ENCODE results near the gene CCDC24. TPM values are rescaled to one million over a fixed set of nuclear protein-coding genes. Genes with fewer than 3 reads are reported as not detected.
A peak's percentile ranks its signal among the peaks of the same experiment; 100 is the strongest.

The CCDC24 gene
- total and polyA plus RNA-seq, 4 donors = 0.92 to 4.2 (median 2.3) TPM

DNA sequence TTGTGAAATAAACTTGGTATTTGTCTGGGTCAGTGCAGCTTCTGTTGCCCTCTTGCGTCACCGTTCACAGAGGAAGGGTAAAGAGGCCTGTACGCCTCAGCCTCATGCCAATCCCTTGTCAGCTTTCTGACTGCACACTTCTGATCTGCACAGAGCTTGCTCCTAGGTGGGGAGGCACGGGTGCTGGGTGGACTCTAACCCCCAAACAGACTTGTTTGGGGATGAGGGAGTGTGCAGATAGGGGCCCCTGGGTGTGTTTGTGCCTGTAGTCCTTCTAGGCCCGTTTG is 13.2 kb upstream of the CCDC24 start:
- no peak for DNase-seq (ENCODE audit: low spot score)
- peaks cover 9 to 58% (median 45%) of the 10 kb centered on the region in 4 donors for H3K4me1 ChIP-seq (ENCODE audit: control insufficient read depth in 4 of 4, insufficient read depth in 4 of 4, low read length in 3 of 4)
- no peak for TF ChIP-seq GABPA (IDR thresholded peaks at IDR 0.05 in 1 of 2, conservative IDR thresholded peaks at IDR 0.05 in 1 of 2)
- TF ChIP-seq REST (IDR thresholded peaks at IDR 0.05) = no peak
- no peak for TF ChIP-seq TAF1 (conservative IDR thresholded peaks at IDR 0.05)
- peak in 1 of 2 donors; percentile 38 for TF ChIP-seq RXRA (IDR thresholded peaks at IDR 0.05)
- TF ChIP-seq EGR1 (IDR thresholded peaks at IDR 0.05; ENCODE audit: low read depth in 2 of 2) = peak in 1 of 2 donors; percentile 19
- no peak for TF ChIP-seq NR2F2 (IDR thresholded peaks at IDR 0.05)
- TF ChIP-seq RAD21 (IDR thresholded peaks at IDR 0.05) = no peak
- TF ChIP-seq SP1 (IDR thresholded peaks at IDR 0.05) = peak; percentile 29
- TF ChIP-seq JUND (IDR thresholded peaks at IDR 0.05) = no peak
- TF ChIP-seq, protein P1, sequence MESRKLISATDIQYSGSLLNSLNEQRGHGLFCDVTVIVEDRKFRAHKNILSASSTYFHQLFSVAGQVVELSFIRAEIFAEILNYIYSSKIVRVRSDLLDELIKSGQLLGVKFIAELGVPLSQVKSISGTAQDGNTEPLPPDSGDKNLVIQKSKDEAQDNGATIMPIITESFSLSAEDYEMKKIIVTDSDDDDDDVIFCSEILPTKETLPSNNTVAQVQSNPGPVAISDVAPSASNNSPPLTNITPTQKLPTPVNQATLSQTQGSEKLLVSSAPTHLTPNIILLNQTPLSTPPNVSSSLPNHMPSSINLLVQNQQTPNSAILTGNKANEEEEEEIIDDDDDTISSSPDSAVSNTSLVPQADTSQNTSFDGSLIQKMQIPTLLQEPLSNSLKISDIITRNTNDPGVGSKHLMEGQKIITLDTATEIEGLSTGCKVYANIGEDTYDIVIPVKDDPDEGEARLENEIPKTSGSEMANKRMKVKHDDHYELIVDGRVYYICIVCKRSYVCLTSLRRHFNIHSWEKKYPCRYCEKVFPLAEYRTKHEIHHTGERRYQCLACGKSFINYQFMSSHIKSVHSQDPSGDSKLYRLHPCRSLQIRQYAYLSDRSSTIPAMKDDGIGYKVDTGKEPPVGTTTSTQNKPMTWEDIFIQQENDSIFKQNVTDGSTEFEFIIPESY (IDR thresholded peaks at IDR 0.05) = no peak
- no peak for TF ChIP-seq FOXA2 (IDR thresholded peaks at IDR 0.05)
- TF ChIP-seq, protein P2, sequence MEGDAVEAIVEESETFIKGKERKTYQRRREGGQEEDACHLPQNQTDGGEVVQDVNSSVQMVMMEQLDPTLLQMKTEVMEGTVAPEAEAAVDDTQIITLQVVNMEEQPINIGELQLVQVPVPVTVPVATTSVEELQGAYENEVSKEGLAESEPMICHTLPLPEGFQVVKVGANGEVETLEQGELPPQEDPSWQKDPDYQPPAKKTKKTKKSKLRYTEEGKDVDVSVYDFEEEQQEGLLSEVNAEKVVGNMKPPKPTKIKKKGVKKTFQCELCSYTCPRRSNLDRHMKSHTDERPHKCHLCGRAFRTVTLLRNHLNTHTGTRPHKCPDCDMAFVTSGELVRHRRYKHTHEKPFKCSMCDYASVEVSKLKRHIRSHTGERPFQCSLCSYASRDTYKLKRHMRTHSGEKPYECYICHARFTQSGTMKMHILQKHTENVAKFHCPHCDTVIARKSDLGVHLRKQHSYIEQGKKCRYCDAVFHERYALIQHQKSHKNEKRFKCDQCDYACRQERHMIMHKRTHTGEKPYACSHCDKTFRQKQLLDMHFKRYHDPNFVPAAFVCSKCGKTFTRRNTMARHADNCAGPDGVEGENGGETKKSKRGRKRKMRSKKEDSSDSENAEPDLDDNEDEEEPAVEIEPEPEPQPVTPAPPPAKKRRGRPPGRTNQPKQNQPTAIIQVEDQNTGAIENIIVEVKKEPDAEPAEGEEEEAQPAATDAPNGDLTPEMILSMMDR (IDR thresholded peaks at IDR 0.05; ENCODE audit: low read depth, low read length, missing input control) = no peak
- no peak for TF ChIP-seq MAX (IDR thresholded peaks at IDR 0.05)
- TF ChIP-seq HNF4G (IDR thresholded peaks at IDR 0.05) = no peak
- TF ChIP-seq HNF4A (conservative IDR thresholded peaks at IDR 0.05) = peak; percentile 47 to 53
- TF ChIP-seq, protein P3, sequence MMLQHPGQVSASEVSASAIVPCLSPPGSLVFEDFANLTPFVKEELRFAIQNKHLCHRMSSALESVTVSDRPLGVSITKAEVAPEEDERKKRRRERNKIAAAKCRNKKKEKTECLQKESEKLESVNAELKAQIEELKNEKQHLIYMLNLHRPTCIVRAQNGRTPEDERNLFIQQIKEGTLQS (IDR thresholded peaks at IDR 0.05) = no peak
- no peak for TF ChIP-seq FOXA1 (IDR thresholded peaks at IDR 0.05)
- peaks cover 0 to 13% (median 8%) of the 10 kb centered on the region in 4 donors for H3K36me3 ChIP-seq (ENCODE audit: control insufficient read depth in 4 of 4, insufficient read depth in 3 of 4, low read depth in 1 of 4, low read length in 3 of 4)
- no peaks in the 10 kb centered on the region for H3K9me3 ChIP-seq (ENCODE audit: control insufficient read depth in 4 of 4, low read length in 3 of 4)
- H3K9ac ChIP-seq (ENCODE audit: low read depth in 1 of 2, low read length in 2 of 2) = no peak overlapping the region
- WGBS = 27% methylated on average over 5 of the region's 5 CpGs
- peak overlapping the region in 1 of 3 donors; percentile 75 for H3K4me3 ChIP-seq (ENCODE audit: low read depth in 1 of 3, low read length in 3 of 3)
- H3K27me3 ChIP-seq (ENCODE audit: control insufficient read depth in 4 of 4, insufficient read depth in 4 of 4, low read length in 3 of 4) = no peaks in the 10 kb centered on the region
- H3K27ac ChIP-seq (ENCODE audit: low read depth in 1 of 2, low read length in 2 of 2) = peak overlapping the region; percentile 43 to 72
